Left lung (tissue), 10 donors: ENCODE results near the gene PRSS27. TPM values are rescaled to one million over a fixed set of nuclear protein-coding genes. Genes with fewer than 3 reads are reported as not detected.

Source experiments
- ATAC-seq: fragments of 200-7000 bp; cut with Tn5 transposase; one replicate; pipeline ENCODE4 v1.9.1; 2020; ENCODE audit warnings: moderate library complexity
- DNase-seq, 4 donors: peaks; one replicate each; pipeline ENCODE4 v3.0.0-alpha.2; 2013 to 2020
- H3K27ac ChIP-seq, 2 donors: fragments of 200-600 bp; sonication (generic) in 1 of 2; one replicate each; pipeline versions ENCODE4 v1.5.0 to v1.8.0; 2020 to 2021
- H3K27me3 ChIP-seq, 2 donors: fragments of 200-600 bp; sonication (generic) in 1 of 2; one replicate each; pipeline versions ENCODE4 v1.5.0 to v1.8.0; 2020 to 2021
- H3K36me3 ChIP-seq, 2 donors: fragments of 200-600 bp; sonication (generic) in 1 of 2; one replicate each; pipeline versions ENCODE4 v1.5.0 to v1.8.0; 2020 to 2021
- H3K4me1 ChIP-seq, 2 donors: fragments of 200-600 bp; one replicate each; pipeline ENCODE4 v1.8.0; 2021
- H3K4me3 ChIP-seq, 2 donors: fragments of 200-600 bp; sonication (generic) in 1 of 2; one replicate each; pipeline versions ENCODE4 v1.5.0 to v1.8.0; 2020 to 2021; ENCODE audit warnings: mild to moderate bottlenecking in 1 of 2
- H3K9me3 ChIP-seq, 2 donors: fragments of 200-600 bp; sonication (generic) in 1 of 2; one replicate each; pipeline versions ENCODE4 v1.5.0 to v1.8.0; 2020 to 2021
- intact Hi-C, 2 donors: fragments of 100-400 bp; cut with DNase I; formaldehyde crosslinking; loops; one replicate each; pipeline versions ENCODE4 v1.11.2 to v1.14.2; 2022
- polyA plus RNA-seq, 6 donors: library from polyadenylated mRNA; unstranded; fragments of 120-200 nt; gene quantifications; one replicate each; pipeline ENCODE4 v1.2.1, GENCODE V29; 2013; ENCODE audit not compliant: insufficient read length in 6 of 6
- total RNA-seq, 2 donors: library from RNA; stranded (reverse); fragmentation: NEBNext Ultra II Directional; extraction: Animal tissue kit (Norgen Biotek cat#: 25700); gene quantifications; one replicate each; pipeline ENCODE4 v1.2.1, GENCODE V29; 2021
- TF ChIP-seq, protein P1 (sequence below), 2 donors: fragments of 200-600 bp; sonication (generic) in 1 of 2; IDR thresholded peaks; one replicate each; pipeline versions ENCODE4 v1.5.0 to v1.8.0; 2021; ENCODE audit warnings: antibody characterized with exemption in 2 of 2
- donor health status: DM: no; HTN: yes; CAD: no.
- donor health status: DM: no; HTN: no; CAD: no.

Gene PRSS27
- total and polyA plus RNA-seq, 8 donors = 0.45 to 3.3 (median 2.1) TPM

DNA sequence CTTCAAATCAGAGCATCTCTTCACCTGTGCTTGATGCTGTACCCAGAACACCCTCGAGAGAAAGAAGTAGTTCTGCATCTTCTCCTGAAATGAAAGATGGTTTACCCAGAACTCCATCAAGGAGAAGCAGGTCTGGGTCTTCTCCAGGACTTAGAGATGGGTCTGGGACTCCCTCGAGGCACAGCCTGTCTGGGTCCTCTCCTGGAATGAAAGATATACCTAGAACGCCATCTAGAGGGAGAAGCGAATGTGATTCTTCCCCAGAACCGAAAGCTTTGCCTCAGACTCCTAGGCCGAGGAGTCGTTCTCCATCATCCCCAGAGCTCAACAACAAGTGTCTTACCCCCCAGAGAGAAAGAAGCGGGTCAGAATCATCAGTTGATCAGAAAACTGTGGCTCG is 44.7 kb upstream of the PRSS27 start:
- peaks cover 0 to 4% of the 10 kb centered on the region in 2 donors for H3K4me1 ChIP-seq

DNA sequence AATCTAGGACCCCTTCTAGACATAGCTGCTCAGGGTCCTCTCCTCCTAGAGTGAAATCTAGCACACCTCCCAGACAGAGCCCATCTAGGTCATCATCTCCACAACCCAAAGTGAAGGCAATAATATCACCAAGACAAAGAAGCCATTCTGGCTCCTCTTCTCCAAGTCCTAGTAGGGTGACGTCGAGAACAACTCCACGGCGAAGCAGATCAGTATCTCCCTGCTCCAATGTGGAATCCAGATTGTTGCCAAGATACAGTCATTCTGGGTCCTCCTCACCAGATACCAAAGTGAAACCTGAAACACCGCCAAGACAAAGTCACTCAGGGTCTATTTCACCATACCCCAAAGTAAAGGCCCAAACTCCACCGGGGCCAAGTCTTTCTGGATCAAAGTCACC is 43.1 kb upstream of the PRSS27 start:
- peaks cover 7 to 100% of the 10 kb centered on the region in 2 donors for H3K36me3 ChIP-seq
- no peak for ATAC-seq
- no peak overlapping the region for H3K4me3 ChIP-seq
- no peaks in the 10 kb centered on the region for H3K27me3 ChIP-seq
- TF ChIP-seq, protein P1, sequence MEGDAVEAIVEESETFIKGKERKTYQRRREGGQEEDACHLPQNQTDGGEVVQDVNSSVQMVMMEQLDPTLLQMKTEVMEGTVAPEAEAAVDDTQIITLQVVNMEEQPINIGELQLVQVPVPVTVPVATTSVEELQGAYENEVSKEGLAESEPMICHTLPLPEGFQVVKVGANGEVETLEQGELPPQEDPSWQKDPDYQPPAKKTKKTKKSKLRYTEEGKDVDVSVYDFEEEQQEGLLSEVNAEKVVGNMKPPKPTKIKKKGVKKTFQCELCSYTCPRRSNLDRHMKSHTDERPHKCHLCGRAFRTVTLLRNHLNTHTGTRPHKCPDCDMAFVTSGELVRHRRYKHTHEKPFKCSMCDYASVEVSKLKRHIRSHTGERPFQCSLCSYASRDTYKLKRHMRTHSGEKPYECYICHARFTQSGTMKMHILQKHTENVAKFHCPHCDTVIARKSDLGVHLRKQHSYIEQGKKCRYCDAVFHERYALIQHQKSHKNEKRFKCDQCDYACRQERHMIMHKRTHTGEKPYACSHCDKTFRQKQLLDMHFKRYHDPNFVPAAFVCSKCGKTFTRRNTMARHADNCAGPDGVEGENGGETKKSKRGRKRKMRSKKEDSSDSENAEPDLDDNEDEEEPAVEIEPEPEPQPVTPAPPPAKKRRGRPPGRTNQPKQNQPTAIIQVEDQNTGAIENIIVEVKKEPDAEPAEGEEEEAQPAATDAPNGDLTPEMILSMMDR (IDR thresholded peaks at IDR 0.05) = no peak
- H3K4me1 ChIP-seq = no peaks in the 10 kb centered on the region
- H3K27ac ChIP-seq = no peak overlapping the region
- no peaks in the 10 kb centered on the region for H3K9me3 ChIP-seq
- intact Hi-C loops = no loop called here
- DNase-seq = no peak

More for the DNA sequence above, 44.7 kb upstream of the PRSS27 start:
- no peak overlapping the region for H3K27ac ChIP-seq
- H3K4me3 ChIP-seq = no peak overlapping the region
- intact Hi-C loops = no loop called here
- TF ChIP-seq, protein P1 (IDR thresholded peaks at IDR 0.05) = no peak
- H3K36me3 ChIP-seq = peaks cover 9 to 100% of the 10 kb centered on the region in 2 donors
- DNase-seq (no peak), ATAC-seq (no peak)
- H3K27me3 ChIP-seq = no peaks in the 10 kb centered on the region
- no peaks in the 10 kb centered on the region for H3K9me3 ChIP-seq

DNA sequence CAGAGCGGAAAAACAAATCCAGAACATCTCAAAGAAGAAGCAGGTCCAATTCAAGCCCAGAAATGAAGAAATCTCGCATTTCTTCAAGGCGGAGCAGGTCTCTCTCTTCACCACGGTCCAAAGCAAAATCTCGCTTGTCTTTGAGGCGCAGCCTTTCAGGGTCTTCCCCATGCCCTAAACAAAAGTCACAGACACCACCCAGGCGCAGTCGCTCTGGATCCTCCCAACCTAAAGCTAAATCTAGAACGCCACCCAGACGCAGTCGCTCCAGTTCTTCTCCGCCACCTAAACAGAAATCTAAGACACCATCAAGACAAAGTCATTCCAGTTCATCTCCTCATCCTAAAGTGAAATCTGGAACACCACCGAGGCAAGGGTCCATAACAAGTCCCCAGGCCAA is 42.7 kb upstream of the PRSS27 start:
- no peaks in the 10 kb centered on the region for H3K27me3 ChIP-seq

DNA sequence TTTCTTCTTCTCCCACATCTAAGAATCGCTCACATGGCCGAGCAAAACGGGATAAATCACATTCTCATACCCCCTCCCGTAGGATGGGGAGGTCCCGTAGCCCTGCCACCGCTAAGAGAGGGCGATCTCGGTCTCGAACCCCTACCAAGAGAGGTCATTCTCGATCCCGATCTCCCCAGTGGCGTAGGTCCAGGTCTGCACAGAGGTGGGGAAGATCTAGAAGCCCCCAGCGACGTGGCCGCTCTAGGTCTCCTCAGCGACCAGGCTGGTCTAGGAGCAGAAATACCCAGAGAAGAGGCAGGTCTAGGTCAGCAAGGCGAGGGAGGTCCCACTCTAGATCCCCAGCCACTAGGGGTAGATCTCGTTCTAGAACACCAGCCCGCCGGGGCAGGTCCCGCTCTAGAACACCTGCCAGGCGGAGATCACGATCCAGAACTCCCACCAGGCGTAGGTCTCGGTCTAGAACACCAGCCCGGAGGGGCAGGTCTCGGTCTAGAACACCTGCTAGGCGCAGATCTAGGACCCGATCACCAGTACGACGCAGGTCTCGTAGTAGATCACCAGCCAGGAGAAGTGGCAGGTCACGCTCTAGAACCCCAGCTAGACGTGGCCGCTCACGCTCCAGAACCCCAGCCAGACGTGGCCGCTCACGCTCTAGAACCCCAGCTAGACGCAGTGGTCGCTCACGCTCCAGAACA is 42.0 kb upstream of the PRSS27 start:
- intact Hi-C loops = no loop called here
- TF ChIP-seq, protein P1 (IDR thresholded peaks at IDR 0.05) = no peak
- Histone ChIP-seq H3K4me1 (peaks cover 0 to 2% of the 10 kb centered on the region in 2 donors), H3K27me3 (no peaks in the 10 kb centered on the region), H3K27ac (no peak overlapping the region), H3K36me3 (peaks cover 7 to 100% of the 10 kb centered on the region in 2 donors), H3K9me3 (no peaks in the 10 kb centered on the region), H3K4me3 (no peak overlapping the region)
- peak in 1 of 4 donors; percentile 51 for DNase-seq
- no peak for ATAC-seq

More for the DNA sequence above, 42.7 kb upstream of the PRSS27 start:
- ATAC-seq = no peak
- no peaks in the 10 kb centered on the region for H3K9me3 ChIP-seq
- no peak overlapping the region for H3K4me3 ChIP-seq
- no peaks in the 10 kb centered on the region for H3K4me1 ChIP-seq
- no peak overlapping the region for H3K27ac ChIP-seq
- DNase-seq = no peak
- peaks cover 7 to 100% of the 10 kb centered on the region in 2 donors for H3K36me3 ChIP-seq
- intact Hi-C loops = no loop called here
- TF ChIP-seq, protein P1 (IDR thresholded peaks at IDR 0.05) = no peak

DNA sequence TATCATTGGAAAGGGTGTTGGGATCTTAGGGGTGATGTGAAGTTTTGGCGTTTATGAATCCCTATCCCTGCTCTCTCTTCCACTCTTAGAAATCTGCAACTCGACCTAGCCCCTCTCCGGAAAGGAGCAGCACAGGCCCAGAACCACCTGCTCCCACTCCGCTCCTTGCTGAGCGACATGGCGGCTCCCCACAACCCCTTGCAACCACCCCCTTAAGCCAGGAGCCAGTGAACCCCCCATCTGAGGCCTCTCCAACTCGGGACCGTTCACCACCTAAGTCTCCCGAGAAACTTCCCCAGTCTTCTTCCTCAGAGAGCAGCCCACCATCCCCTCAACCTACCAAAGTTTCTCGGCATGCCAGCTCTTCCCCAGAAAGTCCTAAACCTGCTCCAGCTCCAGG is 41.4 kb upstream of the PRSS27 start:
- H3K27me3 ChIP-seq = no peaks in the 10 kb centered on the region
- H3K27ac ChIP-seq = no peak overlapping the region
- TF ChIP-seq, protein P1 (IDR thresholded peaks at IDR 0.05) = no peak
- H3K4me3 ChIP-seq = no peak overlapping the region
- ATAC-seq (no peak), DNase-seq (no peak)
- no peaks in the 10 kb centered on the region for H3K9me3 ChIP-seq
- peaks cover 7 to 100% of the 10 kb centered on the region in 2 donors for H3K36me3 ChIP-seq
- peaks cover 2 to 7% of the 10 kb centered on the region in 2 donors for H3K4me1 ChIP-seq
- intact Hi-C loops = no loop called here
